GM12878 (cell line): Measurements from ENCODE around the gene NLRC5.

ENCODE experiments used
- E2F4 ChIP-seq: IDR thresholded peaks from 2 replicates; pipeline ENCODE4 v1.6.1; 2012; ENCODE audit warnings: low read depth, low read length, improper control_type of control experiment
- FOXM1 ChIP-seq: IDR thresholded peaks from 2 replicates; pipeline ENCODE4 v1.6.1; 2012; ENCODE audit warnings: low read depth, mild to moderate bottlenecking, inconsistent platforms, low read length, moderate library complexity
- KDM1A ChIP-seq: fragments of 200-600 bp; sonication (generic); IDR thresholded peaks from 2 replicates; pipeline ENCODE4 v1.6.1; 2016; ENCODE audit warnings: borderline replicate concordance
- NR2C2 ChIP-seq: IDR thresholded peaks from 2 replicates; pipeline ENCODE4 v1.6.1; 2011; ENCODE audit warnings: borderline replicate concordance, low read depth; ENCODE audit not compliant: control insufficient read depth, insufficient read length
- RAD21 ChIP-seq: IDR thresholded peaks from 2 replicates; pipeline ENCODE4 v1.6.1; 2011; ENCODE audit warnings: mild to moderate bottlenecking, low read depth, low read length, moderate library complexity; ENCODE audit not compliant: insufficient read depth
- TF ChIP-seq, protein P1 (sequence below), 3 experiments: IDR thresholded peaks in 2 of 3; conservative IDR thresholded peaks in 1 of 3; 2 replicates each; pipeline ENCODE4 v1.5.1; 2011; ENCODE audit warnings: low read depth in 3 of 3, low read length in 3 of 3, mild to moderate bottlenecking in 3 of 3, control low read depth in 2 of 3, moderate library complexity in 2 of 3, inconsistent platforms in 1 of 3, mixed read lengths in 1 of 3; ENCODE audit not compliant: control insufficient read depth in 2 of 3, insufficient read depth in 1 of 3; ENCODE audit errors: extremely low read depth in 1 of 3

- TF ChIP-seq NR2C2 (no peak), E2F4 (no peak), KDM1A (no peak), FOXM1 (no peak), RAD21 (peak; percentile 36; the same call in 1 of the 2 replicates)
- TF ChIP-seq, protein P1, sequence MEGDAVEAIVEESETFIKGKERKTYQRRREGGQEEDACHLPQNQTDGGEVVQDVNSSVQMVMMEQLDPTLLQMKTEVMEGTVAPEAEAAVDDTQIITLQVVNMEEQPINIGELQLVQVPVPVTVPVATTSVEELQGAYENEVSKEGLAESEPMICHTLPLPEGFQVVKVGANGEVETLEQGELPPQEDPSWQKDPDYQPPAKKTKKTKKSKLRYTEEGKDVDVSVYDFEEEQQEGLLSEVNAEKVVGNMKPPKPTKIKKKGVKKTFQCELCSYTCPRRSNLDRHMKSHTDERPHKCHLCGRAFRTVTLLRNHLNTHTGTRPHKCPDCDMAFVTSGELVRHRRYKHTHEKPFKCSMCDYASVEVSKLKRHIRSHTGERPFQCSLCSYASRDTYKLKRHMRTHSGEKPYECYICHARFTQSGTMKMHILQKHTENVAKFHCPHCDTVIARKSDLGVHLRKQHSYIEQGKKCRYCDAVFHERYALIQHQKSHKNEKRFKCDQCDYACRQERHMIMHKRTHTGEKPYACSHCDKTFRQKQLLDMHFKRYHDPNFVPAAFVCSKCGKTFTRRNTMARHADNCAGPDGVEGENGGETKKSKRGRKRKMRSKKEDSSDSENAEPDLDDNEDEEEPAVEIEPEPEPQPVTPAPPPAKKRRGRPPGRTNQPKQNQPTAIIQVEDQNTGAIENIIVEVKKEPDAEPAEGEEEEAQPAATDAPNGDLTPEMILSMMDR (IDR thresholded peaks at IDR 0.05 in 2 of 3, conservative IDR thresholded peaks at IDR 0.05 in 1 of 3; ENCODE audit: control insufficient read depth in 2 of 3, extremely low read depth in 1 of 3, insufficient read depth in 1 of 3, low read depth in 3 of 3, low read length in 3 of 3), result peak in 1 of 3 experiments; percentile 15; a peak in 1 of 6 replicates
Measured at GRCh38 chr16:57042157-57043111, 53.1 kb downstream of the NLRC5 start.
